Gastrocnemius medialis (tissue), 4 donors: ENCODE results near the gene ACVR2A. TPM values are rescaled to one million over a fixed set of nuclear protein-coding genes. Genes with fewer than 3 reads are reported as not detected.

Source experiments
- ATAC-seq, 2 donors: fragments of 150-250 bp; one replicate each; pipeline ENCODE4 v1.9.1; 2016
- DNase-seq, 2 donors: peaks; one replicate each; pipeline ENCODE4 v3.0.0-alpha.2; 2019
- H3K27ac ChIP-seq, 4 donors: fragments of 200-600 bp; sonication (generic); 1 replicate in 1 of 4; 2 replicates in 3 of 4; pipeline ENCODE4 v1.5.1; 2016 to 2018; ENCODE audit warnings: mild to moderate bottlenecking in 2 of 4, moderate library complexity in 1 of 4
- H3K27me3 ChIP-seq, 3 donors: fragments of 200-600 bp; sonication (generic) in 2 of 3; 1 replicate in 1 of 3; 2 replicates in 2 of 3; pipeline versions ENCODE4 v1.5.1 to v1.6.0; 2016 to 2019; ENCODE audit warnings: mild to moderate bottlenecking in 1 of 3, moderate library complexity in 1 of 3
- H3K36me3 ChIP-seq, 2 donors: fragments of 200-600 bp; sonication (generic) in 1 of 2; one replicate each; pipeline ENCODE4 v1.5.1; 2017 to 2018
- H3K4me1 ChIP-seq, 2 donors: fragments of 200-600 bp; sonication (generic) in 1 of 2; one replicate each; pipeline ENCODE4 v1.5.1; 2016 to 2017; ENCODE audit warnings: mild to moderate bottlenecking in 2 of 2
- H3K4me3 ChIP-seq, 4 donors: fragments of 200-600 bp; sonication (generic) in 3 of 4; 1 replicate in 1 of 4; 2 replicates in 3 of 4; pipeline ENCODE4 v1.5.1; 2016 to 2019; ENCODE audit warnings: mild to moderate bottlenecking in 2 of 4
- H3K9me3 ChIP-seq, 3 donors: fragments of 200-600 bp; sonication (generic) in 2 of 3; 1 replicate in 1 of 3; 2 replicates in 2 of 3; pipeline ENCODE4 v1.5.1; 2016 to 2019
- CTCF ChIP-seq, 5 experiments: fragments of 450-650 bp in 3 of 5; fragments of 200-600 bp in 2 of 5; sonication (generic) in 2 of 5; IDR thresholded peaks in 4 of 5; conservative IDR thresholded peaks in 1 of 5; 1 replicate in 4 of 5; 2 replicates in 1 of 5; pipeline ENCODE4 v1.5.1; 2016 to 2019; ENCODE audit warnings: antibody characterized with exemption in 5 of 5, mild to moderate bottlenecking in 3 of 5, moderate library complexity in 3 of 5
- POLR2A ChIP-seq, 2 donors: fragments of 450-650 bp; IDR thresholded peaks; one replicate each; pipeline ENCODE4 v1.6.1; 2017; ENCODE audit warnings: antibody characterized with exemption in 2 of 2, mild to moderate bottlenecking in 2 of 2, moderate library complexity in 2 of 2
- in situ Hi-C, 4 donors: fragments of 200-750 bp; cut with MboI; loops; one replicate each; pipeline versions ENCODE4 v1.15.0 to v1.8.0; 2017; ENCODE audit warnings: low sequenced_read_pairs in 4 of 4
- intact Hi-C: fragments of 100-400 bp; cut with DNase I; formaldehyde crosslinking; loops from one replicate; pipeline ENCODE4 v1.15.1; 2023; ENCODE audit warnings: low total_unique reads
- total RNA-seq, 4 donors: library from RNA; depleted of rRNA; stranded (reverse); fragments of >200 nt; gene quantifications; one replicate each; pipeline versions ENCODE4 v1.1.0 to v1.2.3, GENCODE V29; 2016

The ACVR2A gene
- total RNA-seq, 4 donors from 2014 or later = 6.6 to 10.6 (median 7.5) TPM

GRCh38 chr2:147924647-147925046 is 79.8 kb downstream of the ACVR2A start:
- Histone ChIP-seq H3K27ac (no peak overlapping the region), H3K4me3 (no peak overlapping the region), H3K36me3 (peaks cover 0 to 26% of the 10 kb centered on the region in 2 donors), H3K9me3 (no peaks in the 10 kb centered on the region), H3K4me1 (peaks cover 0 to 15% of the 10 kb centered on the region in 2 donors), H3K27me3 (no peaks in the 10 kb centered on the region)
- DNase-seq (no peak), ATAC-seq (no peak)
- TF ChIP-seq POLR2A (IDR thresholded peaks at IDR 0.05) (no peak), CTCF (IDR thresholded peaks at IDR 0.05 in 4 of 5, conservative IDR thresholded peaks at IDR 0.05 in 1 of 5) (no peak)
- in situ Hi-C loops = loop anchor here (10.0 to 25.0 kb wide), 5 partner anchors 387 to 1187 kb away; no protein-coding TSS in a partner anchor
- intact Hi-C loops = no loop called here

GRCh38 chr2:147925886-147926285 is 81.1 kb downstream of the ACVR2A start:
- intact Hi-C loops (no loop called here), in situ Hi-C loops (loop anchor here (10.0 to 25.0 kb wide), 2 partner anchors 579 to 1061 kb away; no protein-coding TSS in a partner anchor)
- TF ChIP-seq CTCF (IDR thresholded peaks at IDR 0.05 in 4 of 5, conservative IDR thresholded peaks at IDR 0.05 in 1 of 5) = no peak
- TF ChIP-seq POLR2A (IDR thresholded peaks at IDR 0.05) = no peak
- H3K4me1 ChIP-seq = peaks cover 0 to 15% of the 10 kb centered on the region in 2 donors
- no peaks in the 10 kb centered on the region for H3K27me3 ChIP-seq
- H3K4me3 ChIP-seq = no peak overlapping the region
- ATAC-seq (no peak), DNase-seq (no peak)
- no peak overlapping the region for H3K27ac ChIP-seq
- no peaks in the 10 kb centered on the region for H3K9me3 ChIP-seq
- peaks cover 0 to 35% of the 10 kb centered on the region in 2 donors for H3K36me3 ChIP-seq

DNA sequence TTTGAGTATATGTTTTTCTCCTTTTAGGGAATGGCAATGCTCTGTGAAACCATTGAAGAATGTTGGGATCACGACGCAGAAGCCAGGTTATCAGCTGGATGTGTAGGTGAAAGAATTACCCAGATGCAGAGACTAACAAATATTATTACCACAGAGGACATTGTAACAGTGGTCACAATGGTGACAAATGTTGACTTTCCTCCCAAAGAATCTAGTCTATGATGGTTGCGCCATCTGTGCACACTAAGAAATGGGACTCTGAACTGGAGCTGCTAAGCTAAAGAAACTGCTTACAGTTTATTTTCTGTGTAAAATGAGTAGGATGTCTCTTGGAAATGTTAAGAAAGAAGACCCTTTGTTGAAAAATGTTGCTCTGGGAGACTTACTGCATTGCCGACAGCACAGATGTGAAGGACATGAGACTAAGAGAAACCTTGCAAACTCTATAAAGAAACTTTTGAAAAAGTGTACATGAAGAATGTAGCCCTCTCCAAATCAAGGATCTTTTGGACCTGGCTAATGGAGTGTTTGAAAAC is 82.3 kb downstream of the ACVR2A start:
- TF ChIP-seq POLR2A (IDR thresholded peaks at IDR 0.05) = no peak
- no peak for TF ChIP-seq CTCF (IDR thresholded peaks at IDR 0.05 in 4 of 5, conservative IDR thresholded peaks at IDR 0.05 in 1 of 5)
- Histone ChIP-seq H3K27me3 (no peaks in the 10 kb centered on the region), H3K9me3 (no peaks in the 10 kb centered on the region), H3K4me3 (no peak overlapping the region), H3K4me1 (peaks cover 0 to 15% of the 10 kb centered on the region in 2 donors), H3K36me3 (peaks cover 0 to 35% of the 10 kb centered on the region in 2 donors), H3K27ac (no peak overlapping the region)
- in situ Hi-C loops (loop anchor here (10.0 to 25.0 kb wide), 2 partner anchors 578 to 1060 kb away; no protein-coding TSS in a partner anchor), intact Hi-C loops (no loop called here)
- DNase-seq (no peak), ATAC-seq (no peak)

DNA sequence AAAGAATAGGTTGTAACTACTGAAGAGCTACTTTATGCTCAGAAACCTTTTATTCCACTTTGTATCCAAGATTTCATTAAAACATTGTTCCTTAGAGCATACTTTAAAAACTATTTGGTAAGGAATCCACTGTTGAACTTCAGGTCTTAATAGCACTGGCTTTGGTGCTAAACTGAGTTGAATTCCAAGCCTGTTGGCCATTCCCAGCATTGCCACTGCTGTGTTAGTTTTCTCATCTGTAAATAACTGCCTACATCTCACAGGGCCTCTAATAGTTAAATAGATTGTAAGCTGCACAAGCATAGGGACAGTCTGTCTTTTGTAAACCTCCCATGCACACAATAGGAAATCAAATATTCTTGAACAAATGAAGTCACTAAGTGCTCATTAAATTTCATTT is 89.1 kb downstream of the ACVR2A start:
- TF ChIP-seq POLR2A (IDR thresholded peaks at IDR 0.05) (no peak), CTCF (IDR thresholded peaks at IDR 0.05 in 4 of 5, conservative IDR thresholded peaks at IDR 0.05 in 1 of 5) (no peak)
- DNase-seq = no peak
- intact Hi-C loops = no loop called here

More for the DNA sequence above, 89.1 kb downstream of the ACVR2A start:
- in situ Hi-C loops = loop anchor here (10.0 to 25.0 kb wide), 3 partner anchors 561 to 1053 kb away; no protein-coding TSS in a partner anchor
- no peak overlapping the region for H3K27ac ChIP-seq
- H3K4me3 ChIP-seq = no peak overlapping the region
- no peaks in the 10 kb centered on the region for H3K9me3 ChIP-seq
- no peak for ATAC-seq
- peaks cover 0 to 40% of the 10 kb centered on the region in 2 donors for H3K36me3 ChIP-seq
- H3K4me1 ChIP-seq = peaks cover 4 to 10% of the 10 kb centered on the region in 2 donors
- no peaks in the 10 kb centered on the region for H3K27me3 ChIP-seq
